NCI-H774 (cell line): ENCODE data around the gene PRPF8.
"Not testable (repeated sequence)": the region's sequence is repeated elsewhere in the genome, so short reads cannot be mapped to it uniquely, and the experiment has no call there.

Experiments used
- DNase-seq: peaks from one replicate; lab custom pipeline; 2025; lab: John Stamatoyannopoulos, UW

Gene PRPF8

GRCh38 chr17:1716076-1716911, 31.6 kb upstream of the PRPF8 start:
- DNase-seq, result peak; percentile 96

- DNase-seq, result no peak
These were observed 31.1 kb upstream of the PRPF8 start for GRCh38 chr17:1715803-1716075.

- DNase-seq, result no peak
These were observed 30.5 kb upstream of the PRPF8 start for GRCh38 chr17:1714980-1715802.

- no peak for DNase-seq
These were observed 29.8 kb upstream of the PRPF8 start for GRCh38 chr17:1714427-1714979.

GRCh38 chr17:1713878-1714426, 29.3 kb upstream of the PRPF8 start:
- DNase-seq, result no peak

- no peak for DNase-seq
These were observed 28.7 kb upstream of the PRPF8 start for GRCh38 chr17:1713160-1713877.

GRCh38 chr17:1712271-1712670, 27.6 kb upstream of the PRPF8 start:
- DNase-seq, result no peak

GRCh38 chr17:1711804-1712203, 27.1 kb upstream of the PRPF8 start:
- DNase-seq, result no peak

GRCh38 chr17:1710807-1711553, 26.3 kb upstream of the PRPF8 start:
- no peak for DNase-seq

GRCh38 chr17:1709971-1710806, 25.5 kb upstream of the PRPF8 start, which contains the start of gene TLCD2:
Gene TLCD2 (minus strand): TSS chr17:1710377. CDS start chr17:1710242, 135 bp downstream.
- DNase-seq, result peak; percentile 0

GRCh38 chr17:1709403-1709951, 24.8 kb upstream of the PRPF8 start:
- DNase-seq, result no peak

GRCh38 chr17:1708791-1709346, 24.2 kb upstream of the PRPF8 start:
- not testable (repeated sequence) for DNase-seq

GRCh38 chr17:1707107-1707506, 22.4 kb upstream of the PRPF8 start:
- no peak for DNase-seq

- no peak for DNase-seq
These were observed 20.3 kb upstream of the PRPF8 start for GRCh38 chr17:1705004-1705403.

GRCh38 chr17:1703063-1703462, 18.4 kb upstream of the PRPF8 start:
- no peak for DNase-seq

- not testable (repeated sequence) for DNase-seq
These were observed 15.2 kb upstream of the PRPF8 start for GRCh38 chr17:1699891-1700290.

GRCh38 chr17:1697681-1698080, 13.0 kb upstream of the PRPF8 start:
- no peak for DNase-seq

GRCh38 chr17:1695365-1695764, 10.7 kb upstream of the PRPF8 start:
- DNase-seq, result no peak

GRCh38 chr17:1693339-1693738, 8.7 kb upstream of the PRPF8 start:
- DNase-seq, result no peak
